ENCODE results near the gene SPATA20. TPM values are rescaled to one million over a fixed set of nuclear protein-coding genes. Genes with fewer than 3 reads are reported as not detected.

The SPATA20 gene
- total RNA-seq, 2 experiments from 2014 or later: 7.9 to 8.3 TPM

GRCh38 chr17:50569592-50569991, 22.6 kb downstream of the SPATA20 start:
- Histone ChIP-seq H3K36me3 (ENCODE audit: insufficient read depth, low read length) (no peaks in the 10 kb centered on the region), H3K9me3 (ENCODE audit: low read length) (no peaks in the 10 kb centered on the region), H3K27ac (ENCODE audit: low read depth, low read length, poor library complexity, severe bottlenecking) (no peak overlapping the region), H3K4me2 (ENCODE audit: low read length) (no peak overlapping the region), H3K4me1 (ENCODE audit: insufficient read depth, low read length, poor library complexity, severe bottlenecking) (no peaks in the 10 kb centered on the region), H3K9me2 (ENCODE audit: insufficient read depth, low read length) (no peaks in the 10 kb centered on the region), H4K20me1 (ENCODE audit: insufficient read depth, low read length) (no peaks in the 10 kb centered on the region), H2AFZ (ENCODE audit: low read length) (no peak overlapping the region), H3K79me2 (ENCODE audit: insufficient read depth, low read depth, low read length) (no peaks in the 10 kb centered on the region), H3K4me3 (ENCODE audit: low read depth, low read length, poor library complexity, severe bottlenecking) (no peak overlapping the region)
- TF ChIP-seq EZH2phosphoT487 (IDR thresholded peaks at IDR 0.05; ENCODE audit: borderline replicate concordance, low read depth, low read length) (no peak), CTCF (conservative IDR thresholded peaks at IDR 0.05; ENCODE audit: low read length) (no peak)
- ChIA-PET CTCF (ENCODE audit: unreplicated experiment) (no interaction called here), POLR2A (no interaction called here)
- intact Hi-C loops (cut with micrococcal nuclease; ENCODE audit: unreplicated experiment): no loop called here
- DNase-seq (ENCODE audit: low spot score): no peak
- BruUV-seq (replicated peaks): no TSS peak

GRCh38 chr17:50570032-50570431, 23.1 kb downstream of the SPATA20 start:
- no peak for DNase-seq (ENCODE audit: low spot score)
- intact Hi-C loops (cut with micrococcal nuclease; ENCODE audit: unreplicated experiment): no loop called here
- Histone ChIP-seq H3K4me2 (ENCODE audit: low read length) (no peak overlapping the region), H3K9me2 (ENCODE audit: insufficient read depth, low read length) (no peaks in the 10 kb centered on the region), H2AFZ (ENCODE audit: low read length) (no peak overlapping the region), H3K79me2 (ENCODE audit: insufficient read depth, low read depth, low read length) (no peaks in the 10 kb centered on the region), H3K4me1 (ENCODE audit: insufficient read depth, low read length, poor library complexity, severe bottlenecking) (no peaks in the 10 kb centered on the region), H3K9me3 (ENCODE audit: low read length) (no peaks in the 10 kb centered on the region), H3K4me3 (ENCODE audit: low read depth, low read length, poor library complexity, severe bottlenecking) (no peak overlapping the region), H3K36me3 (ENCODE audit: insufficient read depth, low read length) (no peaks in the 10 kb centered on the region), H3K27ac (ENCODE audit: low read depth, low read length, poor library complexity, severe bottlenecking) (no peak overlapping the region), H4K20me1 (ENCODE audit: insufficient read depth, low read length) (no peaks in the 10 kb centered on the region)
- BruUV-seq (replicated peaks): no TSS peak
- POLR2A ChIA-PET: no interaction called here
- TF ChIP-seq CTCF (conservative IDR thresholded peaks at IDR 0.05; ENCODE audit: low read length): no peak
- CTCF ChIA-PET (ENCODE audit: unreplicated experiment): no interaction called here

GRCh38 chr17:50570528-50570927, 23.6 kb downstream of the SPATA20 start:
- no peak overlapping the region for H3K27ac ChIP-seq (ENCODE audit: low read depth, low read length, poor library complexity, severe bottlenecking)
- no peaks in the 10 kb centered on the region for H3K4me1 ChIP-seq (ENCODE audit: insufficient read depth, low read length, poor library complexity, severe bottlenecking)
- DNase-seq (ENCODE audit: low spot score): no peak
- no TSS peak for BruUV-seq (replicated peaks)
- intact Hi-C loops (cut with micrococcal nuclease; ENCODE audit: unreplicated experiment): no loop called here
- no peaks in the 10 kb centered on the region for H4K20me1 ChIP-seq (ENCODE audit: insufficient read depth, low read length)
- H3K9me3 ChIP-seq (ENCODE audit: low read length): no peaks in the 10 kb centered on the region
- no peak overlapping the region for H3K4me3 ChIP-seq (ENCODE audit: low read depth, low read length, poor library complexity, severe bottlenecking)
- H2AFZ ChIP-seq (ENCODE audit: low read length): no peak overlapping the region
- ChIA-PET CTCF (ENCODE audit: unreplicated experiment) (no interaction called here), POLR2A (interaction anchor here (0.6 kb wide), 1 partner anchor 492 kb away, joined by 3 read pairs; no protein-coding TSS in a partner anchor)
- H3K79me2 ChIP-seq (ENCODE audit: insufficient read depth, low read depth, low read length): no peaks in the 10 kb centered on the region
- TF ChIP-seq CTCF (conservative IDR thresholded peaks at IDR 0.05; ENCODE audit: low read length): no peak
- no peaks in the 10 kb centered on the region for H3K36me3 ChIP-seq (ENCODE audit: insufficient read depth, low read length)
- H3K4me2 ChIP-seq (ENCODE audit: low read length): no peak overlapping the region
- no peaks in the 10 kb centered on the region for H3K9me2 ChIP-seq (ENCODE audit: insufficient read depth, low read length)

All from OCI-LY7 (cell line).